ENCODE measurements around the gene KCTD17. TPM values are rescaled to one million over a fixed set of nuclear protein-coding genes. Genes with fewer than 3 reads are reported as not detected.

KCTD17 gene
- total RNA-seq, 1 donor from 2014 or later = 31.3 TPM

- H3K27ac Mint-ChIP-seq (ENCODE audit: unreplicated experiment) = no peak overlapping the region
These were observed 41.5 kb downstream of the KCTD17 start for GRCh38 chr22:37092997-37093396.

GRCh38 chr22:37094239-37094638, 42.7 kb downstream of the KCTD17 start:
- FAIRE-seq (no peak), DNase-seq (ENCODE audit: low read depth) (no peak)
- H2AFZ ChIP-seq (ENCODE audit: low read depth, low read length) = no peak overlapping the region
- no peak overlapping the region for H3K4me3 ChIP-seq (ENCODE audit: insufficient read depth, low read depth, low read length)
- Mint-ChIP-seq H3K4me1 (ENCODE audit: low read depth, unreplicated experiment) (peaks cover 2% of the 10 kb centered on the region), H3K27me3 (ENCODE audit: low read depth, unreplicated experiment) (peaks cover 65% of the 10 kb centered on the region), H3K36me3 (ENCODE audit: low read depth, unreplicated experiment) (no peaks in the 10 kb centered on the region), H3K27ac (ENCODE audit: unreplicated experiment) (no peak overlapping the region), H3K9me3 (ENCODE audit: unreplicated experiment) (peaks cover 3% of the 10 kb centered on the region), H3K4me3 (ENCODE audit: unreplicated experiment) (no peak overlapping the region)
- no peak overlapping the region for H3K4me2 ChIP-seq (ENCODE audit: low read length)
- TF ChIP-seq CTCF (IDR thresholded peaks at IDR 0.05; ENCODE audit: insufficient read depth, low read depth, low read length) (no peak), EZH2 (IDR thresholded peaks at IDR 0.05; ENCODE audit: insufficient read depth, low read length) (no peak)
- H3K27me3 ChIP-seq (ENCODE audit: insufficient read depth, low read length) = peaks cover 30% of the 10 kb centered on the region
- no peaks in the 10 kb centered on the region for H3K36me3 ChIP-seq (ENCODE audit: insufficient read depth, low read length)
- no peaks in the 10 kb centered on the region for H3K9me3 ChIP-seq (ENCODE audit: insufficient read depth, low read depth, low read length)
- no peaks in the 10 kb centered on the region for H4K20me1 ChIP-seq (ENCODE audit: insufficient read depth, low read length)
- H3K9ac ChIP-seq (ENCODE audit: low read length) = no peak overlapping the region
- no peaks in the 10 kb centered on the region for H3K79me2 ChIP-seq (ENCODE audit: insufficient read depth, low read length)
- H3K27ac ChIP-seq (ENCODE audit: low read depth, low read length) = no peak overlapping the region
- no peaks in the 10 kb centered on the region for H3K4me1 ChIP-seq (ENCODE audit: insufficient read depth, low read length)

More at GRCh38 chr22:37092997-37093396, 41.5 kb downstream of the KCTD17 start:
- Histone ChIP-seq H3K27me3 (ENCODE audit: insufficient read depth, low read length) (peaks cover 23% of the 10 kb centered on the region), H3K4me1 (ENCODE audit: insufficient read depth, low read length) (no peaks in the 10 kb centered on the region), H3K9me3 (ENCODE audit: insufficient read depth, low read depth, low read length) (no peaks in the 10 kb centered on the region), H3K79me2 (ENCODE audit: insufficient read depth, low read length) (no peaks in the 10 kb centered on the region), H3K9ac (ENCODE audit: low read length) (no peak overlapping the region), H2AFZ (ENCODE audit: low read depth, low read length) (no peak overlapping the region), H3K36me3 (ENCODE audit: insufficient read depth, low read length) (no peaks in the 10 kb centered on the region), H4K20me1 (ENCODE audit: insufficient read depth, low read length) (no peaks in the 10 kb centered on the region), H3K4me2 (ENCODE audit: low read length) (no peak overlapping the region), H3K4me3 (ENCODE audit: insufficient read depth, low read depth, low read length) (no peak overlapping the region), H3K27ac (ENCODE audit: low read depth, low read length) (no peak overlapping the region)
- H3K27me3 Mint-ChIP-seq (ENCODE audit: low read depth, unreplicated experiment) = peaks cover 65% of the 10 kb centered on the region
- FAIRE-seq (no peak), DNase-seq (ENCODE audit: low read depth) (no peak)
- TF ChIP-seq CTCF (IDR thresholded peaks at IDR 0.05; ENCODE audit: insufficient read depth, low read depth, low read length) (no peak), EZH2 (IDR thresholded peaks at IDR 0.05; ENCODE audit: insufficient read depth, low read length) (no peak)
- peaks cover 1% of the 10 kb centered on the region for H3K4me1 Mint-ChIP-seq (ENCODE audit: low read depth, unreplicated experiment)
- no peaks in the 10 kb centered on the region for H3K36me3 Mint-ChIP-seq (ENCODE audit: low read depth, unreplicated experiment)
- H3K4me3 Mint-ChIP-seq (ENCODE audit: unreplicated experiment) = no peak overlapping the region
- H3K9me3 Mint-ChIP-seq (ENCODE audit: unreplicated experiment) = peaks cover 3% of the 10 kb centered on the region

GRCh38 chr22:37095113-37095512, 43.6 kb downstream of the KCTD17 start:
- Histone ChIP-seq H3K4me1 (ENCODE audit: insufficient read depth, low read length) (no peaks in the 10 kb centered on the region), H3K79me2 (ENCODE audit: insufficient read depth, low read length) (no peaks in the 10 kb centered on the region), H3K27me3 (ENCODE audit: insufficient read depth, low read length) (peaks cover 34% of the 10 kb centered on the region), H3K27ac (ENCODE audit: low read depth, low read length) (no peak overlapping the region), H3K4me2 (ENCODE audit: low read length) (no peak overlapping the region), H3K9ac (ENCODE audit: low read length) (no peak overlapping the region), H3K9me3 (ENCODE audit: insufficient read depth, low read depth, low read length) (no peaks in the 10 kb centered on the region), H3K36me3 (ENCODE audit: insufficient read depth, low read length) (no peaks in the 10 kb centered on the region), H3K4me3 (ENCODE audit: insufficient read depth, low read depth, low read length) (no peak overlapping the region), H4K20me1 (ENCODE audit: insufficient read depth, low read length) (no peaks in the 10 kb centered on the region), H2AFZ (ENCODE audit: low read depth, low read length) (no peak overlapping the region)
- Mint-ChIP-seq H3K4me1 (ENCODE audit: low read depth, unreplicated experiment) (peaks cover 2% of the 10 kb centered on the region), H3K4me3 (ENCODE audit: unreplicated experiment) (no peak overlapping the region), H3K27ac (ENCODE audit: unreplicated experiment) (no peak overlapping the region), H3K36me3 (ENCODE audit: low read depth, unreplicated experiment) (no peaks in the 10 kb centered on the region), H3K9me3 (ENCODE audit: unreplicated experiment) (peaks cover 3% of the 10 kb centered on the region), H3K27me3 (ENCODE audit: low read depth, unreplicated experiment) (peaks cover 67% of the 10 kb centered on the region)
- no peak for FAIRE-seq
- TF ChIP-seq EZH2 (IDR thresholded peaks at IDR 0.05; ENCODE audit: insufficient read depth, low read length) (no peak), CTCF (IDR thresholded peaks at IDR 0.05; ENCODE audit: insufficient read depth, low read depth, low read length) (no peak)
- DNase-seq (ENCODE audit: low read depth) = no peak

All from astrocyte (in vitro differentiated cells and primary cell).